DMS153 (cell line): Measurements from ENCODE around the gene RXRG.
"Not testable (repeated sequence)": the region's sequence is repeated elsewhere in the genome, so short reads cannot be mapped to it uniquely, and the experiment has no call there.

Source experiments
- DNase-seq: peaks from one replicate; lab custom pipeline; 2025; lab: John Stamatoyannopoulos, UW

Gene RXRG

GRCh38 chr1:165444897-165445370 is at the start of gene RXRG:
Gene RXRG (minus strand): TSS chr1:165445126. CDS start chr1:165444893, 233 bp downstream.
- peak; percentile 64 for DNase-seq

- DNase-seq: no peak
These were observed 48.0 kb upstream of the RXRG start for GRCh38 chr1:165492845-165493373.

- DNase-seq: no peak
These were observed 45.2 kb upstream of the RXRG start for GRCh38 chr1:165490175-165490574.

DNA sequence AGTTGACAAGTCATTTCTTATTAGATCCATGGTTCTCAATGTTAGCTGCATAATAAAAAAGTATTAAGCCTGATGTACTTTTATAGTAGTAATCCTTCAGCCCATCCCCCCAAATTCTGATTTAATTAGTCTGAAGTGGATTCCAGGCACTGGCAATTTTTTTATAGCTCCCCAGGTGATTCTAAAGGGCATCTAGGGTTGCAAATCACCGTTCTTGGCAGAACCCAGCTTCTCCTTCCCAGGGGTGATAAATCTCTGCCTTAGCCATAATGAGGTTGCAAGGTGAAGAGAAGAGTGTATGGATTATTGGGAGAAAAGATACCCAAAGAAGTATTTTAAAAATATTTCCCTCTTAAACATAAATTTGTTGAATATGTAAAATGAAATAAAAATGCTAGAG is 43.0 kb upstream of the RXRG start:
- DNase-seq: no peak

- no peak for DNase-seq
These were observed 41.7 kb upstream of the RXRG start for GRCh38 chr1:165486663-165487062.

GRCh38 chr1:165485716-165486115 is 40.8 kb upstream of the RXRG start:
- no peak for DNase-seq

- no peak for DNase-seq
These were observed 39.6 kb upstream of the RXRG start for GRCh38 chr1:165484532-165484931.

DNA sequence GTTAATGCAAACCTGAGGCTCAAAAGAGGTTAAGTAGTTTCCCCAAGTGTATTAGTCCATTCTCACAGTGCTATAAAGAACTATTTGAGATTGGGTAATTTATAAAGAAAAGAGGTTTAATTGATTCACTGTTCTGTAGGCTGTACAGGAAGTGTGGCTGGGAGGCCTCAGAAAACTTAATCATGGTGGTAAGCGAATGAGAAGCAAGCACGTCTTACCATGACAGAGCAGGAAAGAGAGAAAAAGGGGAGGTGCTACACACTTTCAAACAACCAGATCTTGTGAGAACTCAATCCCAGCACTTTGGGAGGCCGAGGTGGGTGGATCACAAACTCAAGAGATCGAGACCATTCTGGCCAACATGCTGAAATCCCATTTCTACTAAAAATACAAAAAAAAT is 38.5 kb upstream of the RXRG start:
- DNase-seq: no peak

GRCh38 chr1:165481820-165482532 is 37.0 kb upstream of the RXRG start:
- DNase-seq: no peak

DNA sequence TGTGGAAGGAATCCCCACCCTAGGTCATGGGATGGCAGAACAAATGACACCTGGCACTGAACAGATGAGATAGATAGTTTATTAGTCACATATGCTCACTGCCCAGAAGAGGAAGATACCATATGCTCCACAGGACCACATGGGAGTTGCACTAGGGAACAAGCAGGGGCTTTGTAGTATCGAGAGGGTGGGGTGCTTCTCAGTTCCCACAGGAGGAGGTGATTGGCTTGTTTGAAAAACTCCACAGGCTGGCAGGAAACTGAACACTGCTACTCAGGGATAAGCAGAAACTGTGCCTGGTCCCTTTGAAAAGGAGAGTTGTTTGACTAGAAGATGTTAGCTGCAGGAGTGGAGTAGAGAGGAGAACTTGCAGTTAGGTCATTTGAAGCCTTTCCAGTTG is 31.9 kb upstream of the RXRG start:
- DNase-seq: no peak

- no peak for DNase-seq
These were observed 29.3 kb upstream of the RXRG start for GRCh38 chr1:165474196-165474595.

- no peak for DNase-seq
These were observed 28.2 kb upstream of the RXRG start for GRCh38 chr1:165473081-165473480.

DNA sequence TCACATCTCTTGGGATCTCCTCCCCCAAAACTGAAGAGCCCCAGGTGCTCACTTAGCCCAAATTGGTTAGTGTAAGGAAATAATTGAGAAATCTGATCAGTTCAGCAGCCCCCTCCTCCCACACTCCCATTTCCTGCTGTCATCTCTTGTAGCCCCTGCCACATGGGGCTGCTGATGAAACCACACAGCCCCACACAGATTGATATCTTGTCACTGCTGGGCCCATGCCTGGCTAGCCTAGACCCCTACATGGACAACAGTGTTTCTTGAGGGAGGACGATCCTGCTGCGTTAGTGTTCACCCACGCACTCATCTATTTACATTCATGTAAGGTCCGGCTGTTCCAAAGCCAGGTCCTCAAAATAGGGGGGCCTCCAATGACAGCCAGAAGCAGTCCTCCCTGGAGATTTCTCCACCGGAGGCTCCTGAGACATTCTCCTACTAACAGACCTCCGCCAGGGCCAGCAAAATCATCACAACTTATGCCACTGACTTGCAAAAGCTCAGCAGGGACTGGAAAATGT is 23.9 kb upstream of the RXRG start:
- no peak for DNase-seq

GRCh38 chr1:165468253-165468652 is 23.3 kb upstream of the RXRG start:
- no peak for DNase-seq

DNA sequence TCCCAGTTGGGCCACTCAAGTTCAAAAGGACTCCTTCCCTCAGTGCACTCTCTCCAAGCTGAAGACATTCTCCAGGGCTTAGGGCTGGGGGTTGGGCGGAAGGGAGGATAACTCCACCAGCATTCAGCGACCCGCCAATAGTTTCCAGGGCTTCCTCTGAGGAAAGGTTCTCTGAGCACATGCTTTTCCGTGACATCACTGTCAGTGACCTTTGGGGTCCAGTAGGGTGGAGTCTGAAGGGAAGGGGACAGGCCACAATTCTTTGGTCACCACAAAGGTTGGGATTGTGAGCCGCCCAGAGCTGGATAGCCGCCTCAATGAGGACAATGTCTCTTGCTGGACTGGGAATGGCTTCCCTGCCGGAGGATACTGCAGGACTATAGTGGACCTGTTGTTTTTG is 22.8 kb upstream of the RXRG start:
- no peak for DNase-seq

- no peak for DNase-seq
These were observed 19.1 kb upstream of the RXRG start for GRCh38 chr1:165463978-165464377.

DNA sequence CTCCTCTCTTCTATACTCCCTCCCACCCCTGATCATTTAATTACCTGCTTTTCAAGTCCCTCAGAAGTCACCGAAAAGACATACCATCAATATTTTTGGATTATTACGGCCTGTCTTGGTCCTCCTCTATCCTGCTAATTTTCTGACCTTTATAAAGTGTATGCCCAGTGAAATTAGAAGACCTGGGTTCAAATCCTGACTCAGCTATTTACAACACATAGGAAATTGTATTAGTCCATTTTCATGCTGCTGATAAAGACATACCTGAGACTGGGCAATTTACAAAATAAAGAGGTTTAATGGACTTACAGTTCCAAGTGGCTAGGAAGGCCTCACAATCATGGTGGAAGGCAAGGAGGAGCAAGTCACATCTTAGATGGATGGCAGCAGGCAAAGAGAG is 14.8 kb upstream of the RXRG start:
- not testable (repeated sequence) for DNase-seq

DNA sequence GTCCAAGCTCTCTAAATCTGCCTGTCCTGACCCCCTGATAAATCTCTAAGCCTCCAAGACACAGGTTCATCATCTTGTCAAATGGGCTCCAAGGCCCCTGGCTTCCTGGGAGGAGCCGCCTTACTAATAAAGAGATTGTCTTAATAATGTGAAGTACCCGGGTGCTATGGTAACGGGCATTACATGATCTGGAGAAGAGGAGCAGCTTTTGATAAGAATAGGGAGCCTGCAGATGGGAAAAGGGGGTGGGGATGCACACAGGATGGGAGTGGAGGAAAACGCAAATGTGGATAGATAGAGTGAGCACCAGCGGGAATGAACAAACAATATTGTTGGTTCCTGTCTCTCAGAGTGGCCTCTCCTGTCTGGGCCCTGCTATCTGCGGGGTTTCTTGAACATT is 11.9 kb upstream of the RXRG start:
- peak; percentile 66 for DNase-seq

GRCh38 chr1:165456114-165456513 is 11.2 kb upstream of the RXRG start:
- DNase-seq: peak; percentile 90

DNA sequence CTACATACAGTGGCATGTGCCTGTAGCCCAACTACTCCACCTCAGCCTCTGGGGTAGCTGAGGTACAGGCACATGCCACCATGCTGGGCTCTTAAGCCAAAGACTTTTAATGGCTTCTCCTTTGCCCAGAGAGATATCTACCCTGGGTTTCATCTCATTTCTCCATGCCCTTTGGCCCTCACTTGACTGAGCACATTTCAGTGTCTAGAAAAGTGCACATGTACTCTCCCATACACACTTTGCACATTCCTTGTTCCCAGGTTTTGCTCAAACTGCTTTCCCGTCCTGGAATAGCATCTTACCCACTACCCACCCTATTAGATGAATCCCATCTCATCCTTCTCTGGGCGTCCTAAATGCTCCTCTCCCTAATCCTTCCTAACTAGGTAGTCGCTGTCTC is 10.2 kb upstream of the RXRG start:
- DNase-seq: no peak

DNA sequence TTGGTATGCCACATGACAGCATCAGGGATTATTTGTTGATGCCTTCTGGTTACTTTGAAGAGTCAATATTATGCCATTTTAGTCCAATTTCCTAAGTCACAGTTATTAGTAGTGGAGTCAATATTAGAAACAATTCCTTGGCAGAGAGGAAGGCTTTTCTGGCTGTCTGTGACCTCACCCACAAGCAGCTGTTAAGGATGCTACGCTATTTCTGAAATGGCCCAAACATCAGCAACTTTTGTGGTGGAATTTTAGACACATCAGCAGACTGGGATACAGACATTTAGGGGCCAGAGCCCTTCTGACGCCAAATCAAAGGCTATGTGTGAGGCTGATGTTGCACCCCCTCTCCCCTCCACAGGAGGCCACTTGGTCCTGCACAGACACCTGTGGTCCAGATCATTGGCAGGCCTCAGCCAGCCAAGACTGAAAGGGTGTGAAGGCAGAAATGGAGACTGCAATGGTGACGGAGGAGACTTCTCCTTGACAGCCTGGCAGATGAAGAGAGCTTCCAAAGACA is 9.2 kb upstream of the RXRG start:
- no peak for DNase-seq

DNA sequence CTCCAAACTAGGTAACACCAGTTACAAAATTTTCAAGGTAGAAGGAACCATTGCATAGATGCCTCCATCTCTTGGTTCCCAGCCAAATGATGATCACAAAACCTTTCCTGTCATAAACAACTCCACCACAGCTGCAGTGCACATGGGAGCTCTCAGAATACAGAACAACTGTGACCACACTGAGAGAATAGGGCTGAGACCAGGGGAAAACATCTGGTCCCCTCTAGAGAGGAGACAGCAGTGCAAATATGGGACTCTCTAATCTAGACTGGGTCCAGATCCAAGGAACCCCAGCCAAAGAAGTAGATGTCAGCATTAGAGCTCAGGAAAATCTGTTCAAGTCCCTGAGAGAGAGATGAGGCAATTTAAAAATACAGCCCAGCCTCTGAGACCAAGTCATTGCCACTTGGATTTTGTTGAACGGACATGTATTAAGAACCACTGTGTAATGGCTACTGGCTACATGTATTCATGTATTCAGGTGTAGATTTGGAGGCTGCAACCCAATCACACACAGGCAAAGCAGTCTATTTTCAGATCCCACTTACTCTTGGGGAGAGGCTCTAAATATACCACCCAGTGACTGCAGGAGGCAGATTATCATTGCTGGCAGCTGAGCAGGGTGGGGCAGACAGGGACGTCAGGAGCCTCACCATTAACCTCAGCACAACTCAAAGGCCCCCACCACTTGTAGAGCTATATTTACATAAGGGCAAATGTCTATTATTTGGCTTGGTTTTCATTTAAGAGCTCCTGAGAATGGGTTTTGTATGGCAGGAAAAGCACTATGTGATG is 7.6 kb upstream of the RXRG start:
- DNase-seq: peak; percentile 10

DNA sequence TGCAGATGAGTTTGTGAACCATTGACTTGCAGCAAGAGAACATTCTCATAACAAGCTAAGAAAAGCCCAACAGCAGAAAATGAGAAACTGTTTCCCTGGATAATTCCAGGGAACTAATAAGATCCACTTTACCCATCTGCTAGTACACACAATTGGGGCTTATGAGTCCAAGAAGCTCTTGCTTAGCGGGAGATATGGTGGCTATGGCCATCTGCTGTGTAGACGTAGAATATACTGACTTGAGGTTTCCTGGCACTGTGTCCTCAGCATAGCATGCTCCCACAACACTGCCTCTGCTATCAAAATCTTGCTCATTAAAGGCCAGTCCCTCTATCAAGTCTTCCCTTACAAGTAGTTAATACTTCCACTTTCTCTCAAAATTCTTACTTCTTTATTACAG is 6.8 kb upstream of the RXRG start:
- no peak for DNase-seq
